ENCODE data around the gene ANO7. TPM values are rescaled to one million over a fixed set of nuclear protein-coding genes. Genes with fewer than 3 reads are reported as not detected.

ANO7 gene
- total and polyA plus RNA-seq, 4 donors, result 0.71 to 1.1 (median 0.86) TPM

DNA sequence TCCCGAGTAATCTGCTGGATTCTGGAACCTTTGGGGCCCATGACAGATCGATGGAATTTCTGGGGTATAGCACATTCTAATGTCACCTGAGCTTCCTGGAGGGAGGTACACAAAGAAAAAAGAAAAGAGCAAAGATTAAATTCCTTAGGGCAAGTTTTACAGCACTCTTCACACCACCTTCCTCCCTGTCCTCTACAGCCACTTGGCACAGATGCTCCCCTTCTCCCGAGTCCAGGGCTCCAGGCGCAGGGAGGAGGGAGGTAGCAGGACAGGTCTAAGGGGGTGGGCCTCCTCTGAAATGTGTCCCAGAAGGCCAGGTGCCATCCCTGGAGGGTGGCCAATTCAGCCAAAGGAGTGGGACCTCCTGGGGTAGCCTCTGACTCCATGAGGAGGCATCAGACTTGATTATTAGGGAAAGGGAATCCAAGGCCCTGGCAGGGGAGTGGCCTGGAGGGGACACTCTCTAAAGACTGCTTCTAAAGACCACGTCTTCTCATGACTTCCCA, 50.3 kb downstream of the ANO7 start:
- Histone ChIP-seq H3K4me1 (ENCODE audit: control insufficient read depth in 5 of 5, insufficient read depth in 5 of 5, low read length in 5 of 5) (no peaks in the 10 kb centered on the region), H3K9ac (ENCODE audit: insufficient read depth in 1 of 2, low read length in 2 of 2) (no peak overlapping the region), H3K36me3 (ENCODE audit: control insufficient read depth in 4 of 4, insufficient read depth in 4 of 4, low read length in 4 of 4) (peaks cover 57 to 83% (median 72%) of the 10 kb centered on the region in 4 donors), H3K27me3 (ENCODE audit: control insufficient read depth in 3 of 3, insufficient read depth in 3 of 3, low read length in 2 of 3) (no peaks in the 10 kb centered on the region), H3K27ac (ENCODE audit: low read depth in 1 of 2, low read length in 1 of 2) (no peak overlapping the region), H3K4me3 (no peak overlapping the region), H3K9me3 (ENCODE audit: control insufficient read depth in 4 of 4, insufficient read depth in 3 of 4, low read length in 3 of 4) (no peaks in the 10 kb centered on the region)
- TF ChIP-seq, protein P1, sequence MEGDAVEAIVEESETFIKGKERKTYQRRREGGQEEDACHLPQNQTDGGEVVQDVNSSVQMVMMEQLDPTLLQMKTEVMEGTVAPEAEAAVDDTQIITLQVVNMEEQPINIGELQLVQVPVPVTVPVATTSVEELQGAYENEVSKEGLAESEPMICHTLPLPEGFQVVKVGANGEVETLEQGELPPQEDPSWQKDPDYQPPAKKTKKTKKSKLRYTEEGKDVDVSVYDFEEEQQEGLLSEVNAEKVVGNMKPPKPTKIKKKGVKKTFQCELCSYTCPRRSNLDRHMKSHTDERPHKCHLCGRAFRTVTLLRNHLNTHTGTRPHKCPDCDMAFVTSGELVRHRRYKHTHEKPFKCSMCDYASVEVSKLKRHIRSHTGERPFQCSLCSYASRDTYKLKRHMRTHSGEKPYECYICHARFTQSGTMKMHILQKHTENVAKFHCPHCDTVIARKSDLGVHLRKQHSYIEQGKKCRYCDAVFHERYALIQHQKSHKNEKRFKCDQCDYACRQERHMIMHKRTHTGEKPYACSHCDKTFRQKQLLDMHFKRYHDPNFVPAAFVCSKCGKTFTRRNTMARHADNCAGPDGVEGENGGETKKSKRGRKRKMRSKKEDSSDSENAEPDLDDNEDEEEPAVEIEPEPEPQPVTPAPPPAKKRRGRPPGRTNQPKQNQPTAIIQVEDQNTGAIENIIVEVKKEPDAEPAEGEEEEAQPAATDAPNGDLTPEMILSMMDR (IDR thresholded peaks at IDR 0.05; ENCODE audit: control extremely low read depth, extremely low read depth), result no peak
- 89 to 92% methylated on average over 5 of the region's 5 CpGs for WGBS, 2 donors
- ATAC-seq (ENCODE audit: insufficient read depth, low FRiP score) (no peak), DNase-seq (no peak)

DNA sequence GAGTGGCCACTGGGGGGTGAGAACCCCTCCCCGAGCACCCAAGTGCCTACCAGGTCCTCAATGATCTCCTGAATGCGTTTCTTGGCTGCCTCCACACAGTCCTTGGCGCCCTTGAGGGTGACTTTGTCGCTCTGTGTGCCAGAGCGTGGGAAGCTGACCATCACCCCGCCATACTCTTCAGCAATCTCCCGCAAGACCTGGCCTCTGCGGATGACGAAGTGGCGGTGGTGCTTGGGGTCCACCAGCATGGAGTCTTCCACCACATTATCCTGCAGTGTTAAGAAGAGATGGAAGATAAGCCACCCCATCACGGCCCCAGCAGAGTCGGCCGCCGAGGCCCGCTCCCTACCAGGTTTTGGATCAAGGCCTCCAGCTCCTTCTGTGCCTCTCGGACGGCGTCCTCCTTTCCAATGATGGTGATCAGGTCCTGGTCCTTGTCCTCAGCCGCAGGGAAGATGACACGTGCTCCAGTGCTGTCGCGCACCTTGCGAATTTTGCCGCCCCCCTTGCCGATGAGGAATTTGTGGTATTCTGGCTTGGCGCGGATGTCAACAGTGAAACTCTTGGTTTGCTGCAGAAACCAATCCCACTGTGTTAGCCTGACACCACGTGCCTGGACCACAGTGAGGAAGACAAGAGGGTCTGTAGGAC, 51.2 kb downstream of the ANO7 start:
- 93 to 98% methylated on average over 28 of the region's 28 CpGs for WGBS, 2 donors
- Histone ChIP-seq H3K4me3 (no peak overlapping the region), H3K36me3 (ENCODE audit: control insufficient read depth in 4 of 4, insufficient read depth in 4 of 4, low read length in 4 of 4) (peaks cover 61 to 80% (median 71%) of the 10 kb centered on the region in 4 donors), H3K9me3 (ENCODE audit: control insufficient read depth in 4 of 4, insufficient read depth in 3 of 4, low read length in 3 of 4) (no peaks in the 10 kb centered on the region), H3K27me3 (ENCODE audit: control insufficient read depth in 3 of 3, insufficient read depth in 3 of 3, low read length in 2 of 3) (no peaks in the 10 kb centered on the region), H3K9ac (ENCODE audit: insufficient read depth in 1 of 2, low read length in 2 of 2) (no peak overlapping the region), H3K4me1 (ENCODE audit: control insufficient read depth in 5 of 5, insufficient read depth in 5 of 5, low read length in 5 of 5) (no peaks in the 10 kb centered on the region), H3K27ac (ENCODE audit: low read depth in 1 of 2, low read length in 1 of 2) (no peak overlapping the region)
- ATAC-seq (ENCODE audit: insufficient read depth, low FRiP score), result no peak
- no peak for DNase-seq
- TF ChIP-seq, protein P1 (IDR thresholded peaks at IDR 0.05; ENCODE audit: control extremely low read depth, extremely low read depth), result no peak

DNA sequence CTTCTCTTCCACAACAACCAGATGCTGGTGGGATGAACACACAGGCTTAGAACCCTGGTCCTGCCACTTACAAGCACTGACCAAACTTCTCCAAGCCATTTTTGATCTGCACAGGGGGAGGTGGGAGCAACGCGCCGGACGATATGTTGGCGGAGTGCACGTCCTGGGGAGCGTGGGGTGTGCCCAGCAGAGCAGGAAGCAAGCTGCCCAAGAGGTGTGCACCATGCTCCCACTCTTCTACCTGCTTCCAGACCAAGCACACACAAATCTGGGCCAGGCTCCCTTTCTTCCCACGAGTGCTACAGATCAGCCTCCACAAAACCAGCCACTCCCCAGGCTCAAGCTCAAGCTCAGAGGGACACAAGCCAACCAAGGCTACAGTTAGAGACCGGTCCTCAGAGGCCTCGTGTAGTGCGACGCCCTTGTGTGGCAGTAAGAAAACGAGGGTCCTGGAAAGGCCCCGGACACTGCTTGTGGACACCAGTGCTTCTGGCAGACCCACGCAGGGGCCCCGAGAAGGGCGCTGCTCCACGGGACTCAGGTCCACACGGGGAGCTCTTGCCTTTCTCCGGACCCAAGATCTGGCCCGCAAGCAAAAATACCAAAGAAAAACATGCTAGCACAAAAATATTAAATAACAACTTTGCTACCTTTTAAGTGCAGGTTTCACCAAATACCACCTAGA, 52.0 kb downstream of the ANO7 start:
- ATAC-seq (ENCODE audit: insufficient read depth, low FRiP score) (no peak), DNase-seq (no peak)
- H3K9me3 ChIP-seq (ENCODE audit: control insufficient read depth in 4 of 4, insufficient read depth in 3 of 4, low read length in 3 of 4), result no peaks in the 10 kb centered on the region
- H3K4me3 ChIP-seq, result no peak overlapping the region
- no peaks in the 10 kb centered on the region for H3K4me1 ChIP-seq (ENCODE audit: control insufficient read depth in 5 of 5, insufficient read depth in 5 of 5, low read length in 5 of 5)
- no peaks in the 10 kb centered on the region for H3K27me3 ChIP-seq (ENCODE audit: control insufficient read depth in 3 of 3, insufficient read depth in 3 of 3, low read length in 2 of 3)
- H3K36me3 ChIP-seq (ENCODE audit: control insufficient read depth in 4 of 4, insufficient read depth in 4 of 4, low read length in 4 of 4), result peaks cover 60 to 77% (median 69%) of the 10 kb centered on the region in 4 donors
- 95% methylated on average over 21 of the region's 21 CpGs for WGBS, 2 donors
- TF ChIP-seq, protein P1 (IDR thresholded peaks at IDR 0.05; ENCODE audit: control extremely low read depth, extremely low read depth), result no peak
- H3K9ac ChIP-seq (ENCODE audit: insufficient read depth in 1 of 2, low read length in 2 of 2), result no peak overlapping the region
- H3K27ac ChIP-seq (ENCODE audit: low read depth in 1 of 2, low read length in 1 of 2), result no peak overlapping the region

Data from lung (tissue), 12 donors.